Right lobe of liver (tissue), 6 donors: ENCODE data around the gene PLPPR5. TPM values are rescaled to one million over a fixed set of nuclear protein-coding genes. Genes with fewer than 3 reads are reported as not detected.

Experiments
- ATAC-seq, 4 donors: fragments of 200-7000 bp; cut with Tn5 transposase; one replicate each; pipeline ENCODE4 v1.9.1; 2020; ENCODE audit warnings: mild to moderate bottlenecking in 4 of 4, moderate library complexity in 4 of 4
- DNase-seq, 3 donors: peaks; one replicate each; pipeline ENCODE4 v3.0.0-alpha.2; 2020
- H3K27ac ChIP-seq, 3 donors: fragments of 200-600 bp; one replicate each; pipeline ENCODE4 v1.8.0; 2022
- H3K27me3 ChIP-seq, 2 donors: fragments of 200-600 bp; one replicate each; pipeline ENCODE4 v1.8.0; 2022
- H3K36me3 ChIP-seq, 4 donors: fragments of 200-600 bp; sonication (generic) in 1 of 4; one replicate each; pipeline versions ENCODE4 v1.5.1 to v1.8.0; 2017 to 2022; ENCODE audit warnings: control low read depth in 1 of 4
- H3K4me1 ChIP-seq, 4 donors: fragments of 200-600 bp; sonication (generic) in 1 of 4; one replicate each; pipeline versions ENCODE4 v1.5.1 to v1.8.0; 2017 to 2022; ENCODE audit warnings: control low read depth in 1 of 4
- H3K4me3 ChIP-seq, 3 donors: fragments of 200-600 bp; one replicate each; pipeline ENCODE4 v1.8.0; 2022
- H3K9me3 ChIP-seq, 4 donors: fragments of 200-600 bp; sonication (generic) in 1 of 4; one replicate each; pipeline versions ENCODE4 v1.5.1 to v1.8.0; 2017 to 2022; ENCODE audit warnings: control low read depth in 1 of 4
- CTCF ChIP-seq, 4 donors: fragments of 200-600 bp in 3 of 4; fragments of 450-650 bp in 1 of 4; IDR thresholded peaks; one replicate each; pipeline versions ENCODE4 v1.5.1 to v1.8.0; 2016 to 2022; ENCODE audit warnings: antibody characterized with exemption in 4 of 4, mild to moderate bottlenecking in 2 of 4
- POLR2A ChIP-seq: fragments of 450-650 bp; IDR thresholded peaks from one replicate; pipeline ENCODE4 v1.6.1; 2017; ENCODE audit warnings: antibody characterized with exemption, mild to moderate bottlenecking
- WGBS: methylation state at CpG from one replicate; pipeline ENCODE4 v1.1.6; 2018; ENCODE audit warnings: low coverage, low lambda C conversion rate; ENCODE audit not compliant: insufficient coverage; ENCODE audit errors: missing lambda C conversion rate; 5-methylcytosine and 5-hydroxymethylcytosine counted together
- intact Hi-C, 2 donors: fragments of 100-400 bp; cut with DNase I; formaldehyde crosslinking; loops; one replicate each; pipeline versions ENCODE4 v1.11.2 to v1.14.1; 2022
- total RNA-seq, 6 experiments: library from RNA; depleted of rRNA in 2 of 6; stranded (reverse); fragments of >200 nt in 2 of 6; fragmentation: NEBNext Ultra II Directional in 3 of 6; extraction: Animal tissue kit (Norgen Biotek cat#: 25700) in 3 of 6; gene quantifications; one replicate each; pipeline versions ENCODE4 v1.1.0 to v1.2.4, GENCODE V29; 2016 to 2023
- donor health status: DM: no; HTN: yes; CAD: no.
- donor health status: DM: no; HTN: no; CAD: no.
- donor health status: DM: no; HTN: no; CAD: no.
- donor health status: DM: no; HTN: yes; CAD: no.
- donor health status: DM: no; HTN: yes; CAD: no.

Gene PLPPR5
- total RNA-seq, 6 experiments from 2014 or later: not detected

GRCh38 chr1:98908980-98909379 lies 95.7 kb downstream of the PLPPR5 start:
- no peaks in the 10 kb centered on the region for H3K4me1 ChIP-seq
- H3K4me3 ChIP-seq: no peak overlapping the region
- intact Hi-C loops: no loop called here
- no peak overlapping the region for H3K27ac ChIP-seq
- TF ChIP-seq CTCF (IDR thresholded peaks at IDR 0.05): no peak
- TF ChIP-seq POLR2A: no peak
- H3K27me3 ChIP-seq: no peaks in the 10 kb centered on the region
- H3K36me3 ChIP-seq: no peaks in the 10 kb centered on the region
- no peak for DNase-seq
- no peak for ATAC-seq
- 86% methylated on average over 1 of the region's 1 CpG for WGBS
- H3K9me3 ChIP-seq: no peaks in the 10 kb centered on the region

GRCh38 chr1:98906809-98907208 lies 97.9 kb downstream of the PLPPR5 start:
- ATAC-seq: no peak
- H3K4me3 ChIP-seq: no peak overlapping the region
- TF ChIP-seq CTCF (IDR thresholded peaks at IDR 0.05): no peak
- TF ChIP-seq POLR2A: no peak
- intact Hi-C loops: no loop called here
- DNase-seq: no peak
- no peak overlapping the region for H3K27ac ChIP-seq
- H3K36me3 ChIP-seq: no peaks in the 10 kb centered on the region
- no peaks in the 10 kb centered on the region for H3K9me3 ChIP-seq
- H3K4me1 ChIP-seq: no peaks in the 10 kb centered on the region
- WGBS: 53% methylated on average over 2 of the region's 2 CpGs
- no peaks in the 10 kb centered on the region for H3K27me3 ChIP-seq

- Histone ChIP-seq H3K9me3 (no peaks in the 10 kb centered on the region), H3K4me1 (no peaks in the 10 kb centered on the region), H3K4me3 (no peak overlapping the region), H3K36me3 (no peaks in the 10 kb centered on the region), H3K27me3 (no peaks in the 10 kb centered on the region), H3K27ac (no peak overlapping the region)
- intact Hi-C loops: no loop called here
- DNase-seq (no peak), ATAC-seq (no peak)
- WGBS: 62% methylated on average over 3 of the region's 3 CpGs
- TF ChIP-seq CTCF (IDR thresholded peaks at IDR 0.05): no peak
- TF ChIP-seq POLR2A: no peak
Measured at GRCh38 chr1:98906361-98906760, 98.3 kb downstream of the PLPPR5 start.

GRCh38 chr1:98904684-98905083 lies 100.0 kb downstream of the PLPPR5 start:
- H3K9me3 ChIP-seq: no peaks in the 10 kb centered on the region
- no peaks in the 10 kb centered on the region for H3K36me3 ChIP-seq
- intact Hi-C loops: no loop called here
- H3K27ac ChIP-seq: no peak overlapping the region
- H3K4me3 ChIP-seq: no peak overlapping the region
- no peak for ATAC-seq
- H3K4me1 ChIP-seq: no peaks in the 10 kb centered on the region
- TF ChIP-seq POLR2A: no peak
- no peak for DNase-seq
- 50% methylated on average over 4 of the region's 4 CpGs for WGBS
- no peaks in the 10 kb centered on the region for H3K27me3 ChIP-seq

GRCh38 chr1:98903726-98904125 lies 100.9 kb downstream of the PLPPR5 start:
- intact Hi-C loops: no loop called here
- no peak overlapping the region for H3K4me3 ChIP-seq
- ATAC-seq (no peak), DNase-seq (no peak)
- 64% methylated on average over 1 of the region's 1 CpG for WGBS
- no peaks in the 10 kb centered on the region for H3K4me1 ChIP-seq
- H3K36me3 ChIP-seq: no peaks in the 10 kb centered on the region
- H3K27ac ChIP-seq: no peak overlapping the region
- no peaks in the 10 kb centered on the region for H3K27me3 ChIP-seq
- no peaks in the 10 kb centered on the region for H3K9me3 ChIP-seq
- TF ChIP-seq CTCF (IDR thresholded peaks at IDR 0.05) (no peak), POLR2A (no peak)
